DOHH2 (cell line): ENCODE measurements around the gene CDH4.

Experiments used
- H3F3A ChIP-seq: fragments of 200-600 bp; sonication (generic), shearing (Covaris generic); 2 replicates; pipeline ENCODE4 v1.6.0; 2016; ENCODE audit warnings: antibody characterized with exemption, mild to moderate bottlenecking; ENCODE audit not compliant: control insufficient read depth, insufficient read depth
- H3K27ac ChIP-seq: fragments of 200-600 bp; sonication (generic); 2 replicates; pipeline ENCODE4 v1.5.1; 2014; ENCODE audit warnings: low read depth, mild to moderate bottlenecking, low read length, moderate library complexity
- H3K27me3 ChIP-seq: fragments of 200-600 bp; sonication (generic); 2 replicates; pipeline ENCODE4 v1.6.1; 2014; ENCODE audit warnings: mild to moderate bottlenecking, low read length, mixed read lengths; ENCODE audit not compliant: control insufficient read depth
- H3K36me3 ChIP-seq: fragments of 200-600 bp; sonication (generic); 2 replicates; pipeline ENCODE4 v1.6.1; 2014; ENCODE audit warnings: mild to moderate bottlenecking, low read length, moderate library complexity, mixed read lengths; ENCODE audit not compliant: control insufficient read depth
- H3K4me1 ChIP-seq: fragments of 200-600 bp; sonication (generic); 2 replicates; pipeline ENCODE4 v1.6.1; 2014; ENCODE audit warnings: mild to moderate bottlenecking, low read length, mixed read lengths; ENCODE audit not compliant: control insufficient read depth
- H3K4me2 ChIP-seq: fragments of 200-600 bp; sonication (generic); 2 replicates; pipeline ENCODE4 v1.6.0; 2014; ENCODE audit warnings: mild to moderate bottlenecking, low read length, moderate library complexity
- H3K4me3 ChIP-seq: fragments of 200-600 bp; sonication (generic); 2 replicates; pipeline ENCODE4 v1.5.1; 2014; ENCODE audit warnings: mild to moderate bottlenecking, low read length, mixed read lengths
- H3K79me2 ChIP-seq: fragments of 200-600 bp; sonication (generic); 2 replicates; pipeline ENCODE4 v1.6.1; 2014; ENCODE audit warnings: mild to moderate bottlenecking, low read length, mixed read lengths; ENCODE audit not compliant: control insufficient read depth
- H3K9me2 ChIP-seq: fragments of 200-600 bp; sonication (generic); replicated peaks from 2 replicates; pipeline ENCODE4 v1.6.1; 2014; ENCODE audit warnings: mild to moderate bottlenecking, low read length, mixed read lengths; ENCODE audit not compliant: control insufficient read depth
- H3K9me3 ChIP-seq: fragments of 200-600 bp; sonication (generic); 2 replicates; pipeline ENCODE4 v1.6.1; 2014; ENCODE audit warnings: antibody characterized with exemption, low read length, mixed read lengths; ENCODE audit not compliant: control insufficient read depth, insufficient read depth
- H4K20me1 ChIP-seq: fragments of 200-600 bp; sonication (generic); 2 replicates; pipeline ENCODE4 v1.6.0; 2014; ENCODE audit warnings: low read depth, mild to moderate bottlenecking, antibody characterized with exemption, low read length, moderate library complexity; ENCODE audit not compliant: control insufficient read depth, insufficient read depth
- CTCF ChIP-seq: fragments of 200-600 bp; sonication (generic); IDR thresholded peaks from one replicate; pipeline ENCODE4 v1.5.1; 2014; ENCODE audit warnings: antibody characterized with exemption, mild to moderate bottlenecking, low read depth, low read length; ENCODE audit not compliant: poor library complexity, severe bottlenecking
- EZH2phosphoT487 ChIP-seq: fragments of 200-600 bp; sonication (generic); IDR thresholded peaks from 2 replicates; pipeline ENCODE4 v1.6.1; 2017; ENCODE audit warnings: borderline replicate concordance, mild to moderate bottlenecking, antibody characterized with exemption, low read length, moderate library complexity, mixed read lengths

CDH4 gene

GRCh38 chr20:61933951-61934715 lies 682.1 kb downstream of the CDH4 start:
- H3K9me3 ChIP-seq = no peaks in the 10 kb centered on the region
- TF ChIP-seq CTCF (no peak), EZH2phosphoT487 (no peak)
- H3K27me3 ChIP-seq = no peaks in the 10 kb centered on the region
- no peak overlapping the region for H3K4me3 ChIP-seq
- no peaks in the 10 kb centered on the region for H3K79me2 ChIP-seq
- no peaks in the 10 kb centered on the region for H3K9me2 ChIP-seq
- no peaks in the 10 kb centered on the region for H3K36me3 ChIP-seq
- H3K4me1 ChIP-seq = no peaks in the 10 kb centered on the region
- H3F3A ChIP-seq = no peaks in the 10 kb centered on the region
- no peaks in the 10 kb centered on the region for H4K20me1 ChIP-seq
- no peak overlapping the region for H3K27ac ChIP-seq
- no peak overlapping the region for H3K4me2 ChIP-seq

- Histone ChIP-seq H3K4me1 (no peaks in the 10 kb centered on the region), H3K27ac (no peak overlapping the region), H3K36me3 (no peaks in the 10 kb centered on the region), H3K9me3 (no peaks in the 10 kb centered on the region), H3K4me3 (no peak overlapping the region), H3K9me2 (no peaks in the 10 kb centered on the region), H3K4me2 (no peak overlapping the region), H3F3A (no peaks in the 10 kb centered on the region), H4K20me1 (no peaks in the 10 kb centered on the region), H3K27me3 (no peaks in the 10 kb centered on the region), H3K79me2 (no peaks in the 10 kb centered on the region)
- TF ChIP-seq CTCF = no peak
- TF ChIP-seq EZH2phosphoT487 = no peak
Measured at GRCh38 chr20:61934716-61935530, 682.9 kb downstream of the CDH4 start.

GRCh38 chr20:61935926-61936700 lies 684.1 kb downstream of the CDH4 start:
- Histone ChIP-seq H3K36me3 (no peaks in the 10 kb centered on the region), H3F3A (no peaks in the 10 kb centered on the region), H3K9me2 (no peaks in the 10 kb centered on the region), H3K4me1 (no peaks in the 10 kb centered on the region), H3K27me3 (no peaks in the 10 kb centered on the region), H4K20me1 (no peaks in the 10 kb centered on the region), H3K27ac (no peak overlapping the region), H3K79me2 (no peaks in the 10 kb centered on the region), H3K4me3 (no peak overlapping the region), H3K4me2 (no peak overlapping the region), H3K9me3 (no peaks in the 10 kb centered on the region)
- TF ChIP-seq EZH2phosphoT487 (no peak), CTCF (no peak)
